GM21737 (cell line): ENCODE data around the gene RALGPS2.

Source experiments
- ATAC-seq: cut with Tn5 transposase; IDR thresholded peaks from one replicate; pipeline ENCODE4 v1.9.1; 2021; ENCODE audit warnings: mild to moderate bottlenecking, moderate library complexity; ENCODE audit not compliant: unreplicated experiment

Gene RALGPS2

DNA sequence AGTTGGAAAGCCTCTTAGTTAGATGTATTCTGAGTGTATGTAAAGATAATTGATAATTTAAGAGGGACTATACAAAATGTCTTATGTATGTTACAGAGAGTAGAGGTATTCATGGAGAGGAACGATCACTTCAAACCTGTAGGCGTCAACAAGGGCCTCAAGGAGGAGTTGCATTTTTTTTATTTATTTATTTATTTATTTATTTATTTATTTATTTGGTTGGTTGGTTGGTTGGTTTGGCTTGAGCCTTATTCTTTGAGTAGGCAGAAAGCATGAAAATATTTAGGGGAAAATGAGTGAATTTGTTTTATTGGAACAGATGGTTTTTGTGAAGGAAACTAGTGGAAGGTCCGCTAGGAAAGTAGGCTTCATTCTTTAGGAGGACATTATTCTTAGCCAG lies 137.4 kb downstream of the RALGPS2 start:
- ATAC-seq = no peak

- ATAC-seq = no peak
Observed at GRCh38 chr1:178862864-178863263, 137.8 kb downstream of the RALGPS2 start.

- no peak for ATAC-seq
Observed at GRCh38 chr1:178864326-178864725, 139.3 kb downstream of the RALGPS2 start.

DNA sequence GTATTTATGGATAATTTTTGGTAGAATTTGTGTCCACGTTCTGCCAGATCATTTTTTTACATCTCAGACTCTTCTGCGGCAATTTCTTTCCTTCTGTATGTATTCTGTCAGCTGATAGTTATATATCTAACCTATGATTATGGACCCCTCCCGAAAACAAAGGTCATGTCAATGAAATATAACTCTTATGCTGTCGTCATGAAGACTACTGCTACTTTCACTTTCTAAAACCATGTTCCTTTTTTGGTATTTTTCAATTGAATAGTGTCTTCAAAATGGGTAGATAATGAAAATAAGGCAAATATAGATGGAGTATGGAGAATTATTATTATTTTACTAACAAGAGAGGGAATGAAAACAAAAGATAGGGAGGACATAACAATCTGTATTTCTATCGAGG lies 142.6 kb downstream of the RALGPS2 start:
- ATAC-seq = no peak

DNA sequence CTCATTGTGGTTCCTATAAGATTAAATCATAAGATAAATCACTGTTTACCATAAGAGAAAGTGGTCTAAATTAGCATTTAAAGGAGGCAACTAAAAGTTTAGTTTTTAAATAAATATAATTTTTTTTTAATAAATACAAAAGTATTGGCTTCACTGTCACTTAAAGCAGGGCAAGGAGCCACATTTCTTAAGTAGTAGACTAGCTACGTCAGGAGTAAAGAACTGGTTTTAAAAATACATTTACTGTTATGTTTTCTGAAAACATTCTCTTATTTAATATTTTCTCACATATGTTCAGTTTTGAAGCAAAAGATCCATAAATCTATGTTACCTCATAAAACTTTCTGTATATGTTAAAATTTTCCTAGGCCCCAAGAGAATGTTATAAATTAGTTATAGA lies 143.7 kb downstream of the RALGPS2 start:
- no peak for ATAC-seq

DNA sequence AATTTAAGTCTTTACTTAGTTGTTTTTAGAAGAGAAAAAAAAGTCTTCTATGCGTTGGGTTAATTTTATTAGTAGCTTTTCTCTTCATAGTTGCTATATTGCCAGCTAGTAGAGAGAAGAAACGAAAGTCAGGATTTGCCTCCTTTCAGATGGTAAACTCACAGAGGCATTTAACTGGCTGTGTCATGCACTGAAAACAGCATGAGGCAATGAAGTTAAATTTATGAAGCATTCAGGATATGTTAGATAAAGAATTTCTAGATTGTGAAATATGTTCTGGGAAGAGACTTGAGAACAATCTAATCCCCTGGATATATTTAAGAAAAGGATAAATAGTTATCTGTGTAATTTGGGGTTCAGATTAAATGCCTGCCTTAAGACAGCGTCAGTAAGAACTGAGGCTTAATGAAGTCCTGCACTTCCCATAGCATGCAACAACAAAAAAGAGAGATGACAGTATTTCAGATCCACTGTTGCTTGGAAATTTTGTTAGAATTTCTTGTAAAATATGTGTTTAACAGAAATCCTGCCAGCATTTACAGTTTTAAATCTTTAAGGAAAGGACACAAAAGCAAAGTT lies 144.2 kb downstream of the RALGPS2 start:
- no peak for ATAC-seq

- ATAC-seq = no peak
Observed at GRCh38 chr1:178870221-178870620, 145.2 kb downstream of the RALGPS2 start.

DNA sequence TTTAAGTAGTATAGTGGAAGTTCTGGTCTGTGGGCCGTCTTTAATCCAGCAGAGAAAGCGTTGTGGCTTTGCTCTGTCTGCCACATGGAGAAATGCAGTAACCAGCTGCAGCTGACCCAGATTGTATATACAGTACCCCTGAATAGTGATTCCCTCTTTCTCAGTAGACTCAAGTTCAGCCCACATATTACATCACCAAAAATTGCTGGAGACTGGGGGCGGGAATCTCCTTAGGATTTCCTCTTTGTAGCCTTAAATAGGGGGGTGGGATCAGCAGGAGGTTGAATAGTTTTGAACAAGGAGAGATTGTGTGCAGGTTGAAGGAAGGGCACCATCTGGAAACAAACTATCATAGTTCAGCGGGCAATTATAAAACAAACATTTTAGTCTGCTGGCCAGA lies 145.9 kb downstream of the RALGPS2 start, which contains the start of gene ANGPTL1:
ANGPTL1 (minus strand) TSS at position 134 of the 400 bp plus-strand sequence. CDS start 5,301 bp downstream, outside the sequence.
- no peak for ATAC-seq

- no peak for ATAC-seq
Observed at GRCh38 chr1:178871551-178872320, 146.7 kb downstream of the RALGPS2 start.

- ATAC-seq = no peak
Observed at GRCh38 chr1:178874966-178875365, 149.9 kb downstream of the RALGPS2 start.

DNA sequence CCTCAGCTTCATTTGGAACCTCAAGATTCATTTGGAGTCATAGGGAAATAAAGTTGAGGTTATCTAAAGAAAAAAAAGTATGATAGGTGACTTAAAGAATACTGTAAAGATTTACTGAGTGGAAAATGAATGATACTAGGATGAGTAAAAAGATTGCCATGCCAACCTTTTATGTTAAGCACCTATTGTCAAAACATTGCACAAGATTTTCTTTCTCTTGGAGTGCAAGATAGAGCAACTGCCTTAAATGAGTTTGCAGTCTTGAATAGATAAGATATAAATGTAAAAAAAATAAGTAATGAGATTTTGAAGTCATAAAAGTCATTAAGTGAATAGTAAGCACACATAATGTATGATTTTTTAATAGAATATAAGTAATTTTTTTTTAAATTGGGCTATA lies 150.9 kb downstream of the RALGPS2 start:
- ATAC-seq = no peak

DNA sequence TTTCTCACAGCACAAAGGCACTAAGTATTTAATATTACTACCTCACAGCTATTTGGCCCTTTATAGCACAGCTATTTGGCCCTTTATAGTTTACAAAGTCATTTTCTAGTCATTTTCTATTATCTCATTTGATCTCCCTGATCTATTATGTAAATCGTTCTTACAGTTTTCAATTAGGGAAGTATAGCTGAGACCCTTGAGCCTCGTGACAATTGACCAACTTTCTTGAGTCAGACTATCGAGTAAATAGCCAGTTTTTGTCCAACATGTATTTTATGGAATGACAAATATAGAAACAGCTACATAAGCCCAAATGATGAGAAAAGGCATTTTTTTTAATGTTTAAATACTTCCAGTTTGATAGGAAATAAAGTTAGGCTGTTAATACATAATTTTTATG lies 152.9 kb downstream of the RALGPS2 start:
- ATAC-seq = no peak

GRCh38 chr1:178881950-178882349 lies 156.9 kb downstream of the RALGPS2 start:
- ATAC-seq = no peak

- no peak for ATAC-seq
Observed at GRCh38 chr1:178885869-178886268, 160.8 kb downstream of the RALGPS2 start.

DNA sequence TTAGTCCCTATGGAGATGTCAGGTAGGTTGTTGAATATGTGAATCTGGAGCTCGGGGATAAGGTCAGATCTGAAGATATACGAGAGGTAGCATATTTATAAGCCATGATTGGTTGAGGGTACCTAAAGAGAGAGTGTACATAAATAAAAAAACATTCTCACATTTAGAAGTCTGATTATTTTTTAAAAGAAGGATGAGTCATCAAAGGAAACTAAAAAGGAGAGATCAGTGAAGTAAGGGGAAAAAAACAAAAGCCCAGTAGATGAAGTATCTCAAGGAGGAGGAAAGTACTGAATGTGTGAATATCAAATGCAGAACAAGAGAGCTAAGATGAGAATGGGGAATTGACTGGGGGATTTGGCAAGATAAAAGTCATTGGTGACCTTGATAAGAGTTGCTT lies 161.5 kb downstream of the RALGPS2 start:
- no peak for ATAC-seq

- no peak for ATAC-seq
Observed at GRCh38 chr1:178895928-178896327, 170.9 kb downstream of the RALGPS2 start.

DNA sequence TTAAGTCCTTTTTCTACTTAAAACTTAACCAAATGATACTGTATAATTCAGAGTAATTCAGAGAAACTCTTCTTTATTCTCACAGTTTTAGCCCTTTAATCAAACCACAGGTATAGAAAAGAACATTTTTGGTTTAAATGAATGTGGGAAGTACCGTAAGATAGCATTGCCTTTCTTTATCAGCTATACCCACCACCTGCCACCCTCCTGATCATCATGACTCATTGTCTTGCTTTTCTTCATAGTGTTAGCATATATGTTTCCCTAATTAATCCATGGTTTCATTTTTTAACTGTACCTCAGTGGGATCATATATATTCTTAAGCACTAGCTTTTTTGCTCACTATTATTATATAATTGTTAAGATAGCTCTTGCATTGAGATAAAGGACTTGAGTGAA lies 173.4 kb downstream of the RALGPS2 start:
- ATAC-seq = no peak

GRCh38 chr1:178899402-178899801 lies 174.4 kb downstream of the RALGPS2 start:
- ATAC-seq = no peak

DNA sequence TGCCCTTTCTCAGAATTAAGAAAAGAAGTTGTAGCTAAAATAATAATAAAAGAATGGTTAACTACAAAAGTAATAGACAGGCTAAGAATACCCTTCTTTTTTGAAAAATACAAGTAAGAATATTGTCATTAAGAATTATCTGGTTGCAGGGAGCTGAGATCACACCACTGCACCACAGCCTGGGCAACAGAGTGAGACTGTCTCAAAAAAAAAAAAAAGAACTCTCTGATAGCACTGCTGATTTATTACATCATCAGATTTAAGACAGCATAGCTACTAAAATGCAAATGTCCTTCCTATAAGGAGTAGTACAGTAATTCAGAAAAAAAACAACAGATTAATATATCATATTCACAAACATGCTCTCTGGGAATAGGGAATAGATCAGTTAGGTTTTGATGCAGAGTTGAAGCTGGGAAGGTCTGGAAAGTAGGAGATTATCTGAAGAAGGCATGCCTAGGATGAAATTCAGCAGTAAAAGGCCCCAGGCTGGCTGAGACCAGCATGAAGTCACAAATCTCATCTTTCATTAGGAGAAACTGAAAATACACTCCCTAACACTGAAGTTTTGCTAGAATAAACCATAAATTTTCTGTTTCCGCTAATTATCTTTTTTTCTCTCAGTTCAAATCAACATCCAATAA lies 176.6 kb downstream of the RALGPS2 start:
- ATAC-seq = no peak

DNA sequence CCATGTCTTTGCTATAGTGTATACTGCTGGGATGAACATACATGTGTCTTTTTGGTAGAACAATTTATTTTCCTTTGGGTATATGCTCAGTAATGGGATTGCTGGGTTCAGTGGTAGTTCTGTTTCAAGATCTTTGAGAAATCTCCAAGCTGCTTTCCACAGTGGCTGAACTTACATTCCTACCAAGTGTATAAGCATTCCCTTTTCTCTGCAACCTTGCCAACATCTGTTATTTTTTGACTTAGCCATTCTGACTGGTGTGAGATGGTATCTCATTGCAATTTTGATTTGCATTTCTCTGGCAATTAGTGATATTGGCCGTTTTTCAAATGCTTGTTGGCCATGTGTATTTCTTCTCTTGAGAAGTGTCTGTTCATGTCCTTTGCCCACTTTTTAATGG lies 183.3 kb downstream of the RALGPS2 start:
- ATAC-seq = no peak

GRCh38 chr1:178910023-178910422 lies 185.0 kb downstream of the RALGPS2 start:
- ATAC-seq = no peak

GRCh38 chr1:178912597-178912996 lies 187.6 kb downstream of the RALGPS2 start:
- ATAC-seq = no peak
